Activated CD4-positive, alpha-beta T cell treated with anti-CD3 and anti-CD28 coated beads, Interleukin-2, amount 10 ng/mL, durations not matched to agents 24 days and 14 days (primary cell): ENCODE measurements around the gene TBC1D16. TPM values are rescaled to one million over a fixed set of nuclear protein-coding genes. Genes with fewer than 3 reads are reported as not detected.

ENCODE experiments used
- DNase-seq: peaks from one replicate; pipeline ENCODE4 v3.0.0; 2022
- H3K27ac Mint-ChIP-seq: one replicate; pipeline ENCODE4 v1.8.0; 2022; ENCODE audit warnings: mild to moderate bottlenecking, mixed read lengths
- H3K27me3 Mint-ChIP-seq: one replicate; pipeline ENCODE4 v1.8.0; 2022; ENCODE audit warnings: mixed read lengths
- H3K36me3 Mint-ChIP-seq: one replicate; pipeline ENCODE4 v1.8.0; 2022; ENCODE audit warnings: low read depth, mild to moderate bottlenecking, mixed read lengths
- H3K4me1 Mint-ChIP-seq: one replicate; pipeline ENCODE4 v1.8.0; 2021; ENCODE audit warnings: mixed read lengths
- H3K4me3 Mint-ChIP-seq: one replicate; pipeline ENCODE4 v1.8.0; 2022; ENCODE audit warnings: mild to moderate bottlenecking, moderate library complexity, mixed read lengths
- H3K9me3 Mint-ChIP-seq: one replicate; pipeline ENCODE4 v1.8.0; 2021; ENCODE audit warnings: mixed read lengths
- intact Hi-C: fragments of 100-400 bp; cut with micrococcal nuclease; formaldehyde crosslinking; loops from one replicate; pipeline ENCODE4 v1.15.1; 2023
- total RNA-seq: library from RNA; stranded (reverse); gene quantifications from 2 replicates; pipeline ENCODE4 v1.2.3, GENCODE V29; 2022

TBC1D16 gene
- total RNA-seq, 1 donor from 2014 or later = 1.4 TPM

DNA sequence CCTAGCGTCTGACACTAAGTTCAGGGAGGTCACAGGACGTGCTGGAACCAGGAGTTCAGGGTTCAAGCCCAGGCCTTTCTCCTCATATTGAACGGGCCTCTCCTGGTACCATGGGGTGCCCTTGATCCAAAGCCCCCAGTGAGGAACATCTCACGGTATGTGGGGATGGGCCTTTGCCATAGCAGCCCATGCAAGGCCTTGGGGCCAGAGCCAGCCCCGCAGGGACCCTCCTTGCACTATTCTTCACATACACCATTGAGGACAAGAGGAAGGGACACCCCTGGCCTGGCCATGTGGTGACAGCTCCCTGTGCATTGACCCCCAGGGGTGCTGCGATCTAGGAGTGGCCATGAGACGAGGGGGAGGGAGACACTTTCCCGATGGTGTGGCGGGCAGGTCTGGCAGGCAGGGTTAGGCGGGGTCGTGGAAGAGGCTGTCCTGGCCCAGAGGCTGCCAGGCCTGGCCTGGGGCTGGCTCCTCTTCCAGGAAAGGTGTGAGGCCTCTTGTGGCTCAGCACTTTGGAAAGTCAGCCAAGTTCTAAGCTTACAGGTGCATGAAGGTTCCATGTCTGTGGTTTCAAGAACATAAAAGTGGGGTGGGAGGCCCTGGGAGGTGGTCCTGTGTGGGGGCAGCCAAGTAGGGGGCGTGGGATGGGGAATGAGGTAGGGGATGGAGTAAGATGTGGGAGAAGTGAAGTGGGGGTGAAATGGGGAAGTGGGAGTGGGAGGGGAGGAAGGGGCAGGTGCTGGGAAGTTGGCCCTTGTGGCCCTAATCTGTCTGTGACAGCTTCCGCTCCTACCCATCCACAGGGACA lies 107.8 kb downstream of the TBC1D16 start:
- DNase-seq = no peak
- no peaks in the 10 kb centered on the region for H3K9me3 Mint-ChIP-seq
- no peaks in the 10 kb centered on the region for H3K36me3 Mint-ChIP-seq
- peaks cover 9% of the 10 kb centered on the region for H3K4me1 Mint-ChIP-seq
- peaks cover 21% of the 10 kb centered on the region for H3K27me3 Mint-ChIP-seq
- no peak overlapping the region for H3K27ac Mint-ChIP-seq
- intact Hi-C loops = no loop called here
- H3K4me3 Mint-ChIP-seq = no peak overlapping the region

DNA sequence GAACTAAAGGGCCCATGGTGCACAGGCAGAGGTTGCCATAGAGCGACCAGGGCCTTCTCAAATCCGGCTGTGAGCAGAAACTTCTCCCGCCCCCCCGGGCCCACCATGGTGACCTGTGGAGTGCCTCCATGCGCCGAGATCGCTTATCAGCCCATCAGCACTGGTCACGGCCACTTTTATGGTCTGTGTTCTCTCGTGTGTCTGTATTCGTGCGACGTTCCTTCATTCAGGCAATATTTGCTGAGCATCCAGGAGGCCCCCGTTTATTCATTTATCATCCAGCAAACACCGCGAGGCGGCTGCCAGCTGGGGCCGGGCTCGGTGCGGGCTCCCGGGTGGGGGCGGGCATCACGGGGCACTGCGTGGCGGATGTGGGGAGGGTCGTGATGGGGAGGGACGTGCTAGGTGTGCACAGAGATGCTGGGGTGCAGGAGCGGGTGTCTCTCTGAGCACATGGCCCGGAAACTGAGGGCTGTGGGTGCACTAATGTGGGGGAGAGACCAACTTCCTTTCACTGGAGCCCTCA lies 108.5 kb downstream of the TBC1D16 start:
- Mint-ChIP-seq H3K9me3 (no peaks in the 10 kb centered on the region), H3K27me3 (peaks cover 16% of the 10 kb centered on the region), H3K4me1 (peaks cover 9% of the 10 kb centered on the region), H3K4me3 (no peak overlapping the region), H3K27ac (no peak overlapping the region), H3K36me3 (no peaks in the 10 kb centered on the region)
- peak; percentile 65 for DNase-seq
- intact Hi-C loops = no loop called here

DNA sequence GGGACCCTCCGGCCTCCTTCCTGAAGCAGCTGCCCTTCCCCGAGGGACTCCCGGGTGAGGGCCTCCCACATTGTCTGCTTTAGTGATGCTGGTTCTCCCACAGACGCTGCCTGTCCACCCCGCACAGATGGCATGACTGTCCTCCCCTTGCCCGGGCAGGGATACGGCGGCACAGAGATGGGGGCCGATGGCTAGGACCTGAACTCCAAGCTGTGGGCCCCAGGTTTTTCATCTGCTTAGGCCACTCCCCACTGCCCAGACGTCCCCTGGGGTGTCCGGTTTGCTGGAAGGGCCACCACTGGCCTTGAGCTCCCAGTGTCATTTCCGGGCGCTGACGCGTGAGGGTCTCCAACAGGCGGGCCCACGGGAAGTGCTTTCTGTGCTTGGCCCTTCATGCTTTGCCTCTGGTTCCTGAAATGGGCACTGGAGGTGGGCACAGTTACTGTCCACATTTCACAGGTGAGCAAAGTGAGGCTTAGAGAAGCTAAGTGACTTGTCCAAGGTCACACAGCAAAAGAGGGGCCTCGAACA lies 109.0 kb downstream of the TBC1D16 start:
- intact Hi-C loops = no loop called here
- no peak overlapping the region for H3K4me3 Mint-ChIP-seq

GRCh38 chr17:79926142-79926604 lies 109.5 kb downstream of the TBC1D16 start:
- intact Hi-C loops = no loop called here
- Mint-ChIP-seq H3K9me3 (no peaks in the 10 kb centered on the region), H3K27ac (no peak overlapping the region), H3K4me3 (no peak overlapping the region), H3K36me3 (no peaks in the 10 kb centered on the region), H3K27me3 (peaks cover 11% of the 10 kb centered on the region), H3K4me1 (peaks cover 9% of the 10 kb centered on the region)
- no peak for DNase-seq

More for the DNA sequence above, 109.0 kb downstream of the TBC1D16 start:
- no peak for DNase-seq
- no peak overlapping the region for H3K27ac Mint-ChIP-seq
- peaks cover 9% of the 10 kb centered on the region for H3K4me1 Mint-ChIP-seq
- no peaks in the 10 kb centered on the region for H3K36me3 Mint-ChIP-seq
- H3K27me3 Mint-ChIP-seq = peaks cover 15% of the 10 kb centered on the region
- H3K9me3 Mint-ChIP-seq = no peaks in the 10 kb centered on the region

DNA sequence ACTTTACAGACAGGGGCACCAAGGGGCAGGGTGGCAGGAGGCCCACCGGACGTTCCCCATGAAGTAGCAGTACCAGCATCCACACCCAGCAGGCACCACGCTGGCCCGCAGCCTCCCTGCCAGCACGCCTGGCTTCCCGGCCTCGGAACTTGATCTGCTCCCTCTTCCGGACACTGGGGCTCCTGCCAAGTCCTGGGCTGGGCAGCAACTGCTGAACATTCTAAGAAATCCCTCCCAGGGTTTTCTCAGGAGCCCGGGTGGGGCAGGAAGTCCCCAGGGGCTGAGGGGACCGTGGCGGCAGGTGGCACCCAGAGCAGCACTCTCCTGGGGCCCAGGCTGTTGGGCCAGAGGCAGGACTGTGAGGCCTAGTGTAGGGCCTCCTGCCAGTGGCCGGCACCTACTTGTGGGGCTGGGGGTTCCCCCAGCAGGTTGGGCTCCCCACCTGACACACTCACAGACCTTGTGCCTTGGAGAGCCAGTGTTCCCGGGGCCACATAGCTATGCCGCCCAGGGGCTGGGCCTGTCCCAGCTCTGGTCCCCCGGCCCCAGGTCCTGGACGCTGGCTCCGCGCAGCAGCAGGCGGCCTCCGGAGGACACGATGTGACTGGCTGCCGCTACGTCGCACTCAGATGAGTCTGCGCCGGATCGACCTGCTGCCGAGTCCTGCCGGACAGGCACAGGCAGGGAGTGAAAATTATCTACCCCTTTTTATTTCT lies 110.3 kb downstream of the TBC1D16 start:
- Mint-ChIP-seq H3K27ac (no peak overlapping the region), H3K36me3 (no peaks in the 10 kb centered on the region), H3K4me1 (peaks cover 9% of the 10 kb centered on the region), H3K4me3 (no peak overlapping the region), H3K9me3 (no peaks in the 10 kb centered on the region), H3K27me3 (peaks cover 7% of the 10 kb centered on the region)
- intact Hi-C loops = no loop called here
- no peak for DNase-seq

GRCh38 chr17:79924639-79924976 lies 111.1 kb downstream of the TBC1D16 start:
- no peak for DNase-seq
- no peak overlapping the region for H3K27ac Mint-ChIP-seq
- no peak overlapping the region for H3K4me3 Mint-ChIP-seq
- no peaks in the 10 kb centered on the region for H3K36me3 Mint-ChIP-seq
- H3K27me3 Mint-ChIP-seq = peaks cover 7% of the 10 kb centered on the region
- intact Hi-C loops = loop anchor here (5.0 kb wide), 1 partner anchor 77 kb away; no protein-coding TSS in a partner anchor
- H3K9me3 Mint-ChIP-seq = no peaks in the 10 kb centered on the region
- peaks cover 9% of the 10 kb centered on the region for H3K4me1 Mint-ChIP-seq

DNA sequence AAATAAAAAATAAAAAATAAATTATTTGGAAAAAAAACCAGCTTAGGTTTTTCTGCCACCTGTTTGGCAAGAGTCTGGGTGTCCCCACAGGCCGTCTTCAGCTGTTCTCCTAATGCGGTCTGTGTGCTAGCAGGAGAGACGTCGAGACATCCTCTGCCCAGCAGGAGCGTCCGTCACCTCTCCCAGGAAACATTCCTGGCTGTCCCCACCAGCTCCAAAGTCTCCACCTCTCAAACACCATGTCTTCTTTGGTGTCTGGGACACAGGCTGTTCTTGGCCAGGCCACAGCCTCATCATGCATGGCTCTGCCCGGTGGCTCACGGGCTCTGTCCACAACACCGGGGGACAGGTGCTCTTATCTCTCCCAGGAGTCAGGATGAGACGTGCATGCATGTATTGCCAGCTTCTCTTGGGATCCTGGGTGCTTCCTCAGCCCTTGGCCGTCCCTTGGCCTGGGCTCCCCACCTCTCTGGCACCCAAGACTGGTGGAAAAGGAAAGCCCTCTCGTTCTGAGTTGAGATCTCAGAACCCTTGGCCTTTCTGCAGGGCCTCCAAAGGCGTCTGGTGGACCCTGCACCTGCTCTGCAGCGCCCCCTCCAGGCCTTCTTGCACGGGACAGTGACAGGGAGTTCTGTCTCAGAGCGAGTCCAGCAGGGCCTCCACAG lies 111.6 kb downstream of the TBC1D16 start:
- no peaks in the 10 kb centered on the region for H3K9me3 Mint-ChIP-seq
- no peaks in the 10 kb centered on the region for H3K36me3 Mint-ChIP-seq
- intact Hi-C loops = loop anchor here (5.0 kb wide), 1 partner anchor 77 kb away; no protein-coding TSS in a partner anchor
- no peak overlapping the region for H3K4me3 Mint-ChIP-seq
- peaks cover 7% of the 10 kb centered on the region for H3K27me3 Mint-ChIP-seq
- H3K27ac Mint-ChIP-seq = no peak overlapping the region
- peak; percentile 84 for DNase-seq
- H3K4me1 Mint-ChIP-seq = peaks cover 9% of the 10 kb centered on the region

DNA sequence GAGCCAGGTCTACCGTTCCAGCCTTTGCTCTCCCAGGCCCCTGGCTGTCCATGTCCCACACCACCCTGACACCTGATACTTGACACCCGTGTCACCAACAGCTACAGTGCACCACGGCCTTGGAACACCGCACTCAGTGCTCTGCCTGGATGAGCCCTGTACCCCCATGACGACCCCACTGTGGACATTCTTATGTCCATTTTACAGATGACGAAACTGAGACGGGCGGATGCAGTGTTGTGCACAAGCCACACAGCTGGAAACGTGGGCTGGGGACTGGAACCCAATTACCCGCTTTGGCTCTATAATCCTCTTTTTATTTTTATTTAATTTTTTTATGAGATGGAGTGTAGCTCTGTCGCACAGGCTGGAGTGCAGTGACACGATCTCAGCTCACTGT lies 112.9 kb downstream of the TBC1D16 start:
- Mint-ChIP-seq H3K9me3 (no peaks in the 10 kb centered on the region), H3K36me3 (no peaks in the 10 kb centered on the region), H3K4me3 (no peak overlapping the region), H3K4me1 (peaks cover 7% of the 10 kb centered on the region), H3K27me3 (no peaks in the 10 kb centered on the region), H3K27ac (no peak overlapping the region)
- intact Hi-C loops = loop anchor here (5.0 kb wide), 1 partner anchor 75 kb away; no protein-coding TSS in a partner anchor
- no peak for DNase-seq

DNA sequence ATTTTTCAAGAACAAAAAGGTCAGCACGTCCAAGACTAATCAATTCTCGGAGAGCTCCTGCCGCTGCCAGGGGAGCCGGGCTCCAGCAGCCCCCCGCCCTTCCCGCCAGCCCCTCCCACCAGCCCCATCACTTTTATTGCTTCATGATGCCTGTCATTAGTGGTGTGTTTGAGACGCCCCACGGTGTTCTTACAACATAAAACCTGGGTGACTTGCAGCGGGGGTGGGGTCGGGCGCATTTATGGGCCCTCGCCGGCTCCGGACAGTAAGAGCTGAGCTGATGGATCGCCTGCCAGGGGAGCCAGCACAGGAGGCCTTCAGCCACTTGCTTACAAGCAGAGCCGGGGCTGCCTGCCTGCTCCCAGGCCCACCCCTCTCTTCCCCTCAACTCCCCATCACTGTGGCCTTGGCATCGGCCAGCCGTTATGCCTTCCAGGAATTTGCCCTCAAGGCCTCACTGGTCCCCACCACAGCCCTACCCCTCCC lies 113.5 kb downstream of the TBC1D16 start:
- Mint-ChIP-seq H3K36me3 (no peaks in the 10 kb centered on the region), H3K27ac (no peak overlapping the region), H3K9me3 (no peaks in the 10 kb centered on the region), H3K4me3 (no peak overlapping the region), H3K27me3 (no peaks in the 10 kb centered on the region), H3K4me1 (peaks cover 5% of the 10 kb centered on the region)
- no peak for DNase-seq
- intact Hi-C loops = loop anchor here (5.0 kb wide), 1 partner anchor 75 kb away; no protein-coding TSS in a partner anchor

DNA sequence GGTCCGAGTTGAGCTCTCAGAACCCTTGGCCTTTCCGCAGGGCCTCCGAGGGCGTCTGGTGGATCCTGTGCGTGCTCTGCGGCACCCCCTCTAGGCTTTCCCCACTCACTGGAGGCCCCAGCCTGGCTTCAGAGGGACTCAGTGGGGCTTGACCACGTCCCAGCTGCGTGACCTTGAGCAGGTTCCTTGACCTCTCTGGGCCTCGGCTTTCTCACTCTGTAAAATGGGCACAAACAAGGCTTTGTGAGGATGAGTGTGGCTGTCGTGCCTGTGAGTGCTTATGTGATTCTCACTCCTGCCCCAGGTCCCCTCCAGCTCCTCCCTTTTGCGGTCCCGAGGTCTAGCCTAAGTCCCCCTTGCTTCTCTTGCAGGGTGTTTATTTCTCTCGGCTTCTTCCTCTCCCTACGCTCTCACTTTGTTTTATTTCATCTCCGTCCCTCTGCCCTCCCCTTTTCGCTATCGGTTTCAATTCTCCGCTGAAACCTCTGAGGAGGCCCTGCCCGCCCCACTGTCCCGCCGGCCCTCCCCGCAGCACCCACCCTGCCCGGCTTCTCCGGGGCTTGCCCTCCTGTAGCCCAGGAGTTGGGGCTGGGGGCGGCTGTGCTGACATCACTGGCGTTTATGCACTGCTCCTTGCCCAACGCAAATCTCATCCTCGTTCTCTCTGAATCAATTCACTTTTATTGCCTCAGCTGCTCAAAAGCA lies 114.1 kb downstream of the TBC1D16 start:
- H3K36me3 Mint-ChIP-seq = no peaks in the 10 kb centered on the region
- DNase-seq = peak; percentile 71
- no peaks in the 10 kb centered on the region for H3K9me3 Mint-ChIP-seq
- intact Hi-C loops = loop anchor here (5.0 kb wide), 1 partner anchor 74 kb away; no protein-coding TSS in a partner anchor
- peak overlapping the region; percentile 66 for H3K27ac Mint-ChIP-seq
- peaks cover 5% of the 10 kb centered on the region for H3K4me1 Mint-ChIP-seq
- no peak overlapping the region for H3K4me3 Mint-ChIP-seq
- no peaks in the 10 kb centered on the region for H3K27me3 Mint-ChIP-seq

GRCh38 chr17:79920751-79921410 lies 114.8 kb downstream of the TBC1D16 start:
- Mint-ChIP-seq H3K4me1 (peaks cover 5% of the 10 kb centered on the region), H3K27ac (no peak overlapping the region), H3K27me3 (no peaks in the 10 kb centered on the region), H3K9me3 (no peaks in the 10 kb centered on the region), H3K36me3 (no peaks in the 10 kb centered on the region), H3K4me3 (no peak overlapping the region)
- intact Hi-C loops = loop anchor here (5.0 kb wide), 1 partner anchor 74 kb away; no protein-coding TSS in a partner anchor
- DNase-seq = no peak

GRCh38 chr17:79919862-79920720 lies 115.6 kb downstream of the TBC1D16 start:
- no peaks in the 10 kb centered on the region for H3K27me3 Mint-ChIP-seq
- no peaks in the 10 kb centered on the region for H3K9me3 Mint-ChIP-seq
- H3K4me1 Mint-ChIP-seq = peaks cover 2% of the 10 kb centered on the region
- H3K27ac Mint-ChIP-seq = no peak overlapping the region
- H3K36me3 Mint-ChIP-seq = no peaks in the 10 kb centered on the region
- DNase-seq = no peak
- intact Hi-C loops = loop anchor here (5.0 kb wide), 1 partner anchor 73 kb away; no protein-coding TSS in a partner anchor
- no peak overlapping the region for H3K4me3 Mint-ChIP-seq
